T1000 (cell line): ENCODE measurements around the gene GORAB.

Experiments
- DNase-seq: peaks from one replicate; lab custom pipeline; 2025; ENCODE audit warnings: mixed read lengths; lab: John Stamatoyannopoulos, UW

The GORAB gene

DNA sequence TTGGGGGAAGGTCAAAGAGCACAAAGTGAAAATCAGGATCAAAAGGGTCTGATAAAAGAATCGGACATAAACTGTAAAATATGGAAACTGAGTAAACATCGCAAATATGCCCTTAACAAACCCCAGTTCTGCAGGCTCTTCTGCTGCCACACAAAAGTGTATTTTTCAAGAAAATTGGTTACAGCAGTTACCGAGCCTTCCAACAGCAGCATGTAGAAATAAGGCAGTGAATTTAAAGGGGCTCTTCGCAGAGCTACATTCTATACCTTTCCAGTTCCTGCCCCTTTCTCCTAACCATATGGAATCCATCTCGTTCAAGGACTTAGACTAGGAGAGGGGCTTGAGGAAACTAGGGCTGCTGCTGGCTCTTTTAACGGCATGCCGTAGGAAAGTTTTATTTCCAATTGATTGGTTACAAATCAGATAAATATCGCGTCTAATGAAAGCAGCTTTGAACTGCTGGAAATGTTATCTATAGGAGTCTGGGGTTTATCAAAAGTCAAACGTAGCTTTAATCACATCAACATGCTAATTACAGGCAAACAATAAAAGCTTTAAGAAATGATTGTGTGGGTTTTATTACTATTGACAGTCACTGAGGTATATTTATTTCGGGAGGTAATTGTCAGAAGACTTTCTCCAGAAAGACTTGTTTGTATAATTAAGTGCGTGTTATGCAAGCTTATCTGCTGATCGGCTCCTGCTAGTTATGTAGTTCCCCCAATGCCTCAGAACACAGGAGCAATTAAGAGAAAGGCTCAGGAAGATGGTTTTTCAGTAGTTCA lies 59.1 kb downstream of the GORAB start:
- DNase-seq = no peak

DNA sequence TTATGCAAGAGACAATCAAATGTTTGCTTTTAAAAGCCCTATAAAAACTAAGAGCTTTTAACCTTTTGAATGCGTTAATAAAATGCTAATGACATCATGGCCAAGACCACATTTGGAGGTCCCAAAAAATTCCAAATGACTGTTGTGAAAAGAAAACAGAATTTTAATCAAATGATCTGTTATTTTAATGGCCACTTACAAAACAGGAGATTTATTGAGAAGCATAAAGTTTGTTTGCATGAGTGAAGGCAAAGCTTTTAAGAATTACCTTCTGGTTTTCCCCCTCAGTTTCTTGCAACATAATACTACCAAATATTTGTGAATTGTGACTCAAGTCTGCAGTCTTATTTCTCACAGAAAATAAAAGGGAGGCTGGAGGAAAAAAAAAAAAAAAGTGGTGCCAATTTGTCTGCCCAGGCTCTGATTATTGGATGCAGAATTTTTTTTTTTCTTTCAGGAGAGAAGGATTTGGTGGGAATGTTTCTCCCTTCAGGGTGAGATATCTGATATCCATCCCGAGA lies 60.7 kb downstream of the GORAB start:
- no peak for DNase-seq

DNA sequence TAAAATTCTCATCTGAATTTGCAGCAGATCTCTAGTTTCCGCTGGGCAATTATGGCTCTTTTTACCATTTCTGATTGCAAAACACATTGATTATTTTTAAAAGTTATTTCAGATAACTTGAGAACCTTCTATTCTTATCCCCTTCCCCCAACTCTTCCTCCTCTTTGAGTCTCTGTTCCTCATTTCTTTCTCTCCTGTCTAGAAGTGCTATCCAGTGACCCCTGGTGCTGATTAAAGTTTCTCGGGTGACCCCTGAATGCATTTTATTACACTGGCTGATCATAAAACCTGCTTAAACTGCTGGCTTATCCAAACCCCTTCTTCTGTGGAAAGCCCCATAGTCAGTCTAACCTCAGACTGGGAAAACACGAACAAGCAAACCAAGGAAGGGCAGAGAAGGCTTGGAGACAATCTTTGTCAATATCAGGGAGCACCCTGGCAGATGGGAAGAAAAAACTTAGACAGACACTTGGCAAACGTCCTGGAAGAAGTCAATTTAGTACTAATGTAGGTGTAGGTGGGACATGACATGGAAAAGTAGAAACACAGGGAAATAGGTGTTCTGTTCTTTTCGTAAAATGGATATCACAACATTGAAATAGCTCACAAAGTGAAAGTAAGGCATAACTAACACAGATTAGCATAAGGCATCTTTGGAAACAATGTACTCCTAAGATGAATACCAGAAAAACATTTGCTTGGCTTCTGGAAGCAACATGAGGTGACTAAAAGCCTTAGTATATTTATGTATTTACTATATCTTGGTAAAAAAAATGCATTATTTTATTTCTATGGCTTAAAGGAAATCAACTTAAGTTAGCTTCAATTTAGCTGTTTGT lies 61.4 kb downstream of the GORAB start:
- no peak for DNase-seq

DNA sequence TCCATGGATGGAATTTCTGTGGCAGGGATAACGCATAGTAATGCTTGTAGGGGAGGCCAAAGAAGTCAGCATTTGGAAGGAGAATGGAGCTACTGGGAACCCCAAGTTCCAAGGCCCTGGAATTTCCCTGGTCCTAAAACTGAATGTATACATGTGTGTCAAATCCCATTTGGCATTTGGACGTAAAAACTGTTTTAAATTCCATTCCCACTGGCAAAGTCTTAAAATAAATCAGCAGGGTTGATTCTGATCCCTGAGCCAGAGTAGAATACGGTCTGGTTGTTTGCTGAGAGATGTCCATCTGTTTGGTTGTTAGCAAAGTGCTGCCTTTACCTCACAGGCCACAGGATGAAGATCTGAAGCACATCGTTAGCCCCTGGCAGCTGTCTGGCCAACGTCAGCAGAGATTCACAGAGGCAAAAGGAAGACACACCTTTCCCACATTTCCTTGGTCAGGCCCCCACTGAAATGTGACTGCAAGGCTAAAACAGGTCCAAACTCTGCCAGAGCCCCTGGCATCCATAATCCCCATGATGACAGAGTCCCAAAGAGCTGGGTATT lies 62.2 kb downstream of the GORAB start:
- no peak for DNase-seq

DNA sequence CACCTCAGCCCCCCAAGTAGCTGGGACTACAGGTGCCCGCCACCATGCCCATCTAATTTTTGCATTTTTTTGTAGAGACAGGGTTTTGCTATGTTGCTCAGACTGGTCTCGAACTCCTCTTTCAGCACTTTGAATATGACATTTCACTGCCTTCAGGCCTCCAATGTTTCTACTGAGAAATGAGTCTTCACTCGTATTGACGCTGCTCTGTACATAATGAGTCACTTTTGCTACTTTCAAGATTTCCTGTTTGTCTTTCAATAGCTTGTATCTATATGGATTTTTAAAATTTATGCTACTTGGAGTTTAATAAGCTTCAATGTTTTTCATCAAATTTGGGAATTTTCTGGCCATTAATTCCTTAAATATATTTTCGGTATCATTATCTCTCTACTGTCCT lies 64.7 kb downstream of the GORAB start:
- DNase-seq = no peak

DNA sequence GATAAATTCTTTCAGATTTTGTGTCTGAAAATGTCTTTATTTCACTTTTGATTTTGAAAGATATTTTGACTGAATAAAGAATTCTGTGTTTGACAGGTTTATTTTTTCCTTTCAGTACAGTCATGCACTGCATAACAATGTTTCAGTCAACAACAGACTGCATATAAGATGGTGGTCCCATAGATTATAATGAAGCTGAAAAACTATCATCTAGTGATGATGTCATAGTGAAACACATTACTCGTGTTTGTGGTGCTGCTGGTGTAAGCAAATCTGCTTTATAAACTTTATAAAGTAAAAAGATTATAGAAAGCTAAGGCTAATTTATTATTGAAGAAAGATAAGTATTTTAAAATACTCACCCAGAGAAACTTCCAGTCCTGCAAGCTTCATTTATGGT lies 66.7 kb downstream of the GORAB start:
- no peak for DNase-seq

DNA sequence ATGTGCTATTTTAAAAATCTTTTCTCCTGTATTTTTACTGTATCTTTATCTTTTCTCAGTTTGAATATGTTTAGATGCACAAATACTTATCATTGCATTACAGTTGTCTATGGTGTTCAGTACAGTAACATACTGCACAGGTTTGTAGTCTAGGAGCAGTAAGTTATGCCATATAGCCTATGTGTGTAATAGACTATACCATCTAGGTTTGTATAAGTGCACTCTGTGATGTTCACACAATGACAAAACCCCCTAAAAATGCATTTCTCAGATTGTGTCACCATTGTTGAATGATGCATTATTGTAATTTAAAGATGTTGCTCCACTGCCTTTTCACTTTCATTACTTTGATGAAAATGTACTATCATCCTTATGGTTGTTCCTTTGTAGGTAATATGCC lies 67.1 kb downstream of the GORAB start:
- no peak for DNase-seq

DNA sequence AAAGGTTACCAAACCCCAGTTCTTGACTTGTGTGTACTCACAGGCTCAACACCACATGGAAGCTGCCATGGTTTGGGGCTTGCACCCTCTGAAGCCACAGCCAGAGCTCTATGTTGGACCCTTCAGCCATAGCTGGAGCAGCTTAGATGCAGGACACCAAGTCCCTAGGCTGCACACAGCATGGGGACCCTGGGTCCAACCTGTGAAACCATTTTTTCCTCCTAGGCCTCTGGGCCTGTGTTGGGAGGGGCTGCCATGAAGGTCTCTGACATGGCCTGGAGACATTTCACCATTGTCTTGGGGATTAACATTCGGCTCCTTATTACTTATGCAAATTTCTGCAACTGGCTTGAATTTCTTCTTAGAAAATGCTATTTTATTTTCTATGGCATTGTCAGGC lies 69.9 kb downstream of the GORAB start:
- DNase-seq = no peak
